ENCODE measurements around the gene RCBTB1.
"Not testable (repeated sequence)": the region's sequence is repeated elsewhere in the genome, so short reads cannot be mapped to it uniquely, and the experiment has no call there.

RCBTB1 gene

DNA sequence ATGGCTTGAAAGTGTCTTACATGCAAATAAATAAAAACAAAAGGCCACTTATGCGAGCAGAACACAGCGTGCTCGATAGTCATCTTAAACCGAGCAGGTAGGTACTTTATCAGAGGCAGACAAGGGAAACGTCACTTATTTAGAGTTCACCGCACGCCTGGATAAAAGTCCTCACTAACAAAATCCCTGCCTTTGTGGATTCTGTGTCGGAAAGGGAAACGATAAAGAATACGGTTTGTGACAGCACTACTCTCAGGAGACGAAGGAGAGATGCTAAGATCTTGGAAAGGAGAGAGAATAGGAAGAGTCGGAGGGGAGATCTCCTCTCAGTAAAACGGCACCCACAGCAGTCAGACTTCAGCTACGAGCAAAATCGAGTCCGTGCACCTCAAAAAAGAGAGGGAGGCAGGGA, 581 bp downstream of the RCBTB1 start:
- H3K4me3 Mint-ChIP-seq = peak overlapping the region; percentile 87
- no peak for DNase-seq (ENCODE audit: low spot score in 2 of 2)
- H3K36me3 Mint-ChIP-seq = peaks cover 11% of the 10 kb centered on the region
- ATAC-seq = peak; percentile 9
- peaks cover 38% of the 10 kb centered on the region for H3K4me1 Mint-ChIP-seq
- H3K27ac Mint-ChIP-seq = peak overlapping the region; percentile 89
- no peaks in the 10 kb centered on the region for H3K9me3 Mint-ChIP-seq

DNA sequence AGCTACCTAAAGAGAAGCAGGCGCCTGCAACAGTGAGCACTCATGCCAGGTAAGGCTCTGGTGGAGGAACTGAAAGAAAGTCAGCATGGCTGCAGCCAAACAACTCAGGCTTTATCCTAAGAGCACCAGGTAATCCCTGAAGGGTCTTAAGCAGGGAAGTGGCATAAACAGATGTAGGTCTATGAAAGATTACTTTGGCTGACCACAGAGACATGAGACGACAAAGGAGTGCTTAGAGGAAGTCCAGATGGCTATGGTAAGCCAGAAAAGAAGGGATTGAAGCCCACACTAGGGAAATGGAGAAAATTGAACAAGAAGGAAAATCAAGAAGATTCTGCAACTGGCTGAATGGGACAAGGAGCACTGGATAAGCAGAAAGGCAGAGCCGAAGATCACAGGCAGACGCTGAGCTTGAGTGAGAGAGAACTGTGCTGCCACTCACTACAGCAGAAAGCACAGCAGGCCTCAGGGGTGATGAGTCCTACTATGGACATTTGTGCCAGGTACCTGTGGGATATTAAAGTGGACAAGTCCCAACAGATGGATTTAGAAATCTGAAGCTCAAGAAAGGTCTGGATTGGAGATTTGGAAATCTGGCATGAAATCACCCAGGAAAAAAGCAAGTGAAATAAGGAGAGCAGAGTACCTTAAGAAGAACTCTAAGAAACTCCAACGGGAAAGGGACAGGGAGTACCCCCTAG, 4.2 kb downstream of the RCBTB1 start:
- ATAC-seq (no peak), DNase-seq (ENCODE audit: low spot score in 2 of 2) (no peak)
- H3K27ac Mint-ChIP-seq = peak overlapping the region; percentile 13
- H3K9me3 Mint-ChIP-seq = no peaks in the 10 kb centered on the region
- peaks cover 30% of the 10 kb centered on the region for H3K4me1 Mint-ChIP-seq
- no peak overlapping the region for H3K4me3 Mint-ChIP-seq
- peaks cover 22% of the 10 kb centered on the region for H3K36me3 Mint-ChIP-seq

DNA sequence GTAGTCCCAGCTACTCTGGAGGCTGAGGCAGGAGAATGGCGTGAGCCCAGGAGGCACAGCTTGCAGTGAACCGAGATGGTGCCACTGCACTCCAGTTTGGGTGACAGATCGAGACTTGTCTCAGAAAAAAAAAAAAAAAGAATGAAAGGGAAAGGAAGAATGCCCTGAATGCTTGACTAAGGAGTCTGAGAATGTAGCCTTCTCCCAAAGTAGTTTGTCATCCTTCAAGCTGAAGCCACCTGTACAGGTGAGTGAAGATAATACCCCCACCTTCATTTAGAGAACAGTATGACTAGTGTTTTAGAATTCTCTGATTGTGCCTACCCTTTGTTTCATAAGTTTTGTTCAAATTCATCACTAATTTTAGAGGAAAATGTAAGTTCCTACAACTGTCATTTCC, 5.9 kb downstream of the RCBTB1 start:
- H3K9me3 Mint-ChIP-seq = no peaks in the 10 kb centered on the region
- H3K27ac Mint-ChIP-seq = no peak overlapping the region
- DNase-seq (ENCODE audit: low spot score in 2 of 2) (no peak), ATAC-seq (no peak)
- H3K36me3 Mint-ChIP-seq = peaks cover 27% of the 10 kb centered on the region
- no peak overlapping the region for H3K4me3 Mint-ChIP-seq
- peaks cover 19% of the 10 kb centered on the region for H3K4me1 Mint-ChIP-seq

- peak overlapping the region; percentile 86 for H3K27ac Mint-ChIP-seq
- ATAC-seq (no peak), DNase-seq (ENCODE audit: low spot score in 2 of 2) (peak in 1 of 2 donors; percentile 49)
- no peaks in the 10 kb centered on the region for H3K9me3 Mint-ChIP-seq
- H3K4me1 Mint-ChIP-seq = peaks cover 25% of the 10 kb centered on the region
- no peak overlapping the region for H3K4me3 Mint-ChIP-seq
- H3K36me3 Mint-ChIP-seq = peaks cover 7% of the 10 kb centered on the region
Measured at GRCh38 chr13:49571299-49572240, 13.8 kb downstream of the RCBTB1 start.

- Mint-ChIP-seq H3K4me3 (no peak overlapping the region), H3K27ac (peak overlapping the region; percentile 86), H3K36me3 (peaks cover 15% of the 10 kb centered on the region), H3K4me1 (peaks cover 25% of the 10 kb centered on the region), H3K9me3 (no peaks in the 10 kb centered on the region)
- peak; percentile 94 for ATAC-seq
- DNase-seq (ENCODE audit: low spot score in 2 of 2) = no peak
Measured at GRCh38 chr13:49569993-49570689, 15.2 kb downstream of the RCBTB1 start.

- no peaks in the 10 kb centered on the region for H3K9me3 Mint-ChIP-seq
- peak overlapping the region; percentile 6 for H3K27ac Mint-ChIP-seq
- DNase-seq (ENCODE audit: low spot score in 2 of 2) (no peak), ATAC-seq (no peak)
- no peak overlapping the region for H3K4me3 Mint-ChIP-seq
- peaks cover 41% of the 10 kb centered on the region for H3K36me3 Mint-ChIP-seq
- H3K4me1 Mint-ChIP-seq = peaks cover 25% of the 10 kb centered on the region
Measured at GRCh38 chr13:49567491-49567890, 17.9 kb downstream of the RCBTB1 start.

- H3K27ac Mint-ChIP-seq = no peak overlapping the region
- H3K4me1 Mint-ChIP-seq = peaks cover 23% of the 10 kb centered on the region
- no peaks in the 10 kb centered on the region for H3K9me3 Mint-ChIP-seq
- DNase-seq (ENCODE audit: low spot score in 2 of 2) = no peak
- no peak overlapping the region for H3K4me3 Mint-ChIP-seq
- ATAC-seq = no peak
- peaks cover 51% of the 10 kb centered on the region for H3K36me3 Mint-ChIP-seq
Measured at GRCh38 chr13:49566461-49566860, 18.9 kb downstream of the RCBTB1 start.

DNA sequence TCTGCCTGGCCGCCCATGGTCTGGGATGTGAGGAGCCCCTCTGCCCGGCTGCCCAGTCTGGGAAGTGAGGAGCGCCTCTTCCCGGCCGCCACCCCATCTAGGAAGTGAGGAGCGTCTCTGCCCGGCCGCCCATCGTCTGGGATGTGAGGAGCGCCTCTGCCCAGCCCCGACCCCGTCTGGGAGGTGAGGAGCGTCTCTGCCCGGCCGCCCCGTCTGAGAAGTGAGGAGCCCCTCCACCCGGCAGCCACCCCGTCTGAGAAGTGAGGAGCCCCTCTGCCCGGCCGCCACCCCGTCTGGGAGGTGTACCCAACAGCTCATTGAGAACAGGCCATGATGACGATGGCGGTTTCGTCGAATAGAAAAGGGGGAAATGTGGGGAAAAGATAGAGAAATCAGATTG, 19.9 kb downstream of the RCBTB1 start:
- Mint-ChIP-seq H3K36me3 (peaks cover 61% of the 10 kb centered on the region), H3K4me1 (peaks cover 13% of the 10 kb centered on the region)
- DNase-seq (ENCODE audit: low spot score in 2 of 2); H3K4me3 Mint-ChIP-seq; H3K9me3 Mint-ChIP-seq; H3K27ac Mint-ChIP-seq; ATAC-seq: not testable (repeated sequence)

DNA sequence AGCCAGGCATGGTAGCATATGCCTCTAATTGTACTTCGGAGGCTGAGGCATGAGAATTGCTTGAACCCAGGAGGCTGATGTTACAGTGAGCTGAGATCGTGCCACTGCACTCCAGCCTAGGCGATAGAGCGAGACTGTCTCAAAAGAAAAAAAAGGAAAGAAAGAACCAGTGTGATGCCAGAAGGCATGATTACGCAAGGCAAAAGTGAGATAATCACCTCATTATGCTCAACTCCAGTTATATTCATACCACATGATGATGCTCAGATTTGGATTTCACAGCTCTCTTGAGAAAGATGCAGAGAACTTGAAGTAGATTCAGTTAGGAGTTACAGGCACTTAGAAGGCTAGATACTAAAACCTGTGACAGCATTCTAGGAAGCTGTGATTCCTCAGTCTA, 21.8 kb downstream of the RCBTB1 start:
- H3K4me3 Mint-ChIP-seq = no peak overlapping the region
- no peaks in the 10 kb centered on the region for H3K9me3 Mint-ChIP-seq
- ATAC-seq = no peak
- H3K36me3 Mint-ChIP-seq = peaks cover 80% of the 10 kb centered on the region
- H3K27ac Mint-ChIP-seq = no peak overlapping the region
- DNase-seq (ENCODE audit: low spot score in 2 of 2) = no peak
- no peaks in the 10 kb centered on the region for H3K4me1 Mint-ChIP-seq

DNA sequence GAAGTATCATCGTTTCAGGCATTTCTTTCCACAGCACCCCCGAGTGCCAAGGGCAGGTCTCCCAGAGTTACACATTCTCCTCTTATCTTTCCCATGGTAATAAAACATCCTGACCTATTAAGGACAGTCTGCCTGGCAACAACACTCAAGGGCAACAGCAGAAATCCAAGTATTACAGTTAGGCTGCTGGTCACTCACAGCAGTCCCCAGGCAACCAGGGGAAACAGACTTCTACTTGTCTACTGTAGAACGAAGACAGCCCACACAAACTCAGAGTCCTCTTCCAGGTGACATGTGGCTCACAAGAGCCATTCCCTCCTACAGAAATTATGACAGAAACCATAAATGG, 24.3 kb downstream of the RCBTB1 start:
- H3K4me3 Mint-ChIP-seq = no peak overlapping the region
- H3K36me3 Mint-ChIP-seq = peaks cover 90% of the 10 kb centered on the region
- H3K4me1 Mint-ChIP-seq = no peaks in the 10 kb centered on the region
- DNase-seq (ENCODE audit: low spot score in 2 of 2) = no peak
- no peak for ATAC-seq
- no peak overlapping the region for H3K27ac Mint-ChIP-seq
- H3K9me3 Mint-ChIP-seq = no peaks in the 10 kb centered on the region

- Mint-ChIP-seq H3K36me3 (peaks cover 86% of the 10 kb centered on the region), H3K4me3 (no peak overlapping the region), H3K9me3 (no peaks in the 10 kb centered on the region), H3K27ac (peak overlapping the region; percentile 75), H3K4me1 (no peaks in the 10 kb centered on the region)
- ATAC-seq = no peak
- DNase-seq (ENCODE audit: low spot score in 2 of 2) = no peak
Measured at GRCh38 chr13:49560270-49561061, 24.9 kb downstream of the RCBTB1 start.

DNA sequence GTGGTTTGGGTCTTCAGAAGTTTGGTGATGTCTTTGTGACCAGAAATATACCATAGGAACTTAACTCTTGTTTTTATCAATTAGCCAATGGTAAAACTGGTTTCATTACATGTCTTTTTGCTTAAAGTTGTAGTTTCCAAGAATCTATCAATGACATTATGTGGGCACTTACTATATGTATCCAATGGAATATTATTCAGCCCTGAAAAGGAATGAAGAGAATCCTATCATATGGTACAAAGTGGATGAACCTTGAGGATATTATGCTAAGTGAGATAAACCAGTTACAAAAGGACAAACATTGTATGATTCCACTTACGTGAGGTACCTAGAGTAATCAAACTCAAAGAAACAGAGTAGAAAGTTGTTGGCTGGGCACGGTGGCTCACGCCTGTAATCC, 26.4 kb downstream of the RCBTB1 start:
- Mint-ChIP-seq H3K27ac (no peak overlapping the region), H3K9me3 (no peaks in the 10 kb centered on the region), H3K4me3 (no peak overlapping the region), H3K4me1 (no peaks in the 10 kb centered on the region), H3K36me3 (peaks cover 72% of the 10 kb centered on the region)
- no peak for ATAC-seq
- no peak for DNase-seq (ENCODE audit: low spot score in 2 of 2)

GRCh38 chr13:49554387-49554786, 31.0 kb downstream of the RCBTB1 start:
- Mint-ChIP-seq H3K36me3 (peaks cover 62% of the 10 kb centered on the region), H3K27ac (no peak overlapping the region), H3K9me3 (no peaks in the 10 kb centered on the region), H3K4me1 (no peaks in the 10 kb centered on the region), H3K4me3 (no peak overlapping the region)
- ATAC-seq (no peak), DNase-seq (ENCODE audit: low spot score in 2 of 2) (no peak)

DNA sequence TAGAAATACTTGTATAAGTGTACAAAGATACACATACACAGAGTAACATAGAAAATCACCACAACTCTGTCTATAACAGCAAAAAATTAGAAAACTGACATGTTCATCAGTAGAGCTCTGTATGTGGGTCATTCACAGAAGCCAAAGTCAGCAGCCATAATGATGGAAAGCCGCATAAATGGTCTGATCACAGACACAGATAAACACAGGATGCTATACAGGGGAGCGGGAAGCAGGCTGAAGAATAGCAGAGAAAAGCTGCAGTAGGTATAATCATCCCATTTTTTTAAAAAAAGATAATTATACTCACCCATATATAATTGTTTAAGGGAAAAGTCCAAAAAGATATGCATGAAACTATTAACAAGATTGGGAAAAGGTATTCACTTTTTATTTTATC, 31.5 kb downstream of the RCBTB1 start:
- ATAC-seq = no peak
- H3K36me3 Mint-ChIP-seq = peaks cover 62% of the 10 kb centered on the region
- no peak overlapping the region for H3K4me3 Mint-ChIP-seq
- H3K27ac Mint-ChIP-seq = no peak overlapping the region
- no peak for DNase-seq (ENCODE audit: low spot score in 2 of 2)
- H3K4me1 Mint-ChIP-seq = no peaks in the 10 kb centered on the region
- no peaks in the 10 kb centered on the region for H3K9me3 Mint-ChIP-seq

Data from stimulated activated effector memory CD8-positive, alpha-beta T cell treated with anti-CD3 and anti-CD28 coated beads, Interleukin-12 subunit alpha, Interleukin-12 subunit beta, amount 100 ng/mL, for 72 hours (primary cell).